Fibroblast of villous mesenchyme (primary cell): ENCODE data around the gene HAS3. TPM values are rescaled to one million over a fixed set of nuclear protein-coding genes. Genes with fewer than 3 reads are reported as not detected.

Experiments used
- DNase-seq: peaks from one replicate; pipeline ENCODE4 v3.0.0-alpha.2; 2010; ENCODE audit warnings: low read depth
- H3K4me3 ChIP-seq: 2 replicates; pipeline ENCODE4 v1.5.1; 2011; ENCODE audit warnings: low read depth, mild to moderate bottlenecking, low read length
- CTCF ChIP-seq: IDR thresholded peaks from 2 replicates; pipeline ENCODE4 v1.5.1; 2012; ENCODE audit warnings: low read depth, mild to moderate bottlenecking, low read length; ENCODE audit not compliant: insufficient read depth
- total RNA-seq: library from RNA; depleted of rRNA; stranded (reverse); fragments of >200 nt; gene quantifications from 2 replicates; pipeline ENCODE4 v1.2.3, GENCODE V29; 2012

HAS3 gene
- total RNA-seq, 1 donor, result 0.43 TPM

GRCh38 chr16:69107316-69107962, 2.0 kb downstream of the HAS3 start:
- peak; percentile 25 for DNase-seq
- TF ChIP-seq CTCF, result no peak
- H3K4me3 ChIP-seq, result peak overlapping the region; percentile 54

GRCh38 chr16:69108064-69108904, 2.8 kb downstream of the HAS3 start:
- no peak for TF ChIP-seq CTCF
- no peak for DNase-seq
- no peak overlapping the region for H3K4me3 ChIP-seq

GRCh38 chr16:69108905-69109252, 3.4 kb downstream of the HAS3 start:
- H3K4me3 ChIP-seq, result no peak overlapping the region
- no peak for DNase-seq
- TF ChIP-seq CTCF, result no peak

- TF ChIP-seq CTCF, result no peak
- DNase-seq, result no peak
- no peak overlapping the region for H3K4me3 ChIP-seq
Measured at GRCh38 chr16:69109486-69110270, 4.2 kb downstream of the HAS3 start.

- TF ChIP-seq CTCF, result no peak
- no peak overlapping the region for H3K4me3 ChIP-seq
- no peak for DNase-seq
Measured at GRCh38 chr16:69110406-69110805, 5.0 kb downstream of the HAS3 start.

GRCh38 chr16:69111216-69111875, 5.9 kb downstream of the HAS3 start:
- DNase-seq, result no peak
- no peak overlapping the region for H3K4me3 ChIP-seq
- TF ChIP-seq CTCF, result no peak
